T-cell (primary cell): Measurements from ENCODE around the gene SH3GLB1. TPM values are rescaled to one million over a fixed set of nuclear protein-coding genes. Genes with fewer than 3 reads are reported as not detected.
"Not testable (repeated sequence)": the region's sequence is repeated elsewhere in the genome, so short reads cannot be mapped to it uniquely, and the experiment has no call there.

Experiments used
- ATAC-seq, 4 experiments: fragments of 200-7000 bp in 3 of 4; fragments of 150-1000 bp in 1 of 4; cut with Tn5 transposase; replicated peaks in 1 of 4; 1 replicate in 3 of 4; 2 replicates in 1 of 4; pipeline ENCODE4 v1.10.0; 2021; ENCODE audit warnings: moderate library complexity in 3 of 4, mild to moderate bottlenecking in 2 of 4, moderate number of reproducible peaks in 1 of 4
- CTCF ChIA-PET, 2 donors: fragments of 300-600 bp; sonication (Branson Sonifier 250); formaldehyde crosslinking; loops; one replicate each; lab custom pipeline; 2022; ENCODE audit warnings: antibody characterized with exemption in 2 of 2; lab: Charles Lee
- POLR2A ChIA-PET, 2 donors: fragments of 300-600 bp; sonication (Branson Sonifier 250); formaldehyde crosslinking; loops; one replicate each; lab custom pipeline; 2022; ENCODE audit warnings: antibody characterized with exemption in 2 of 2; lab: Charles Lee
- DNase-seq, 35 experiments: peaks; one replicate each; pipeline versions ENCODE4 v3.0.0 to v3.0.0-alpha.2; 2013 to 2023
- H3K27ac ChIP-seq: one replicate; pipeline ENCODE4 v1.5.1; 2013; ENCODE audit warnings: low read length
- H3K27me3 ChIP-seq, 2 experiments: replicated peaks in 1 of 2; 1 replicate in 1 of 2; 2 replicates in 1 of 2; pipeline versions ENCODE4 v1.6.1 to v1.7.0; 2013; ENCODE audit warnings: low read length in 1 of 2, mixed read lengths in 1 of 2; ENCODE audit not compliant: control insufficient read depth in 2 of 2, insufficient read depth in 2 of 2; ENCODE audit errors: extremely low read depth in 1 of 2
- H3K36me3 ChIP-seq, 2 donors: 1 replicate in 1 of 2; 2 replicates in 1 of 2; pipeline versions ENCODE4 v1.6.1 to v1.7.0; 2013; ENCODE audit warnings: low read length in 1 of 2; ENCODE audit not compliant: control insufficient read depth in 2 of 2, insufficient read depth in 1 of 2; ENCODE audit errors: extremely low read depth in 1 of 2
- H3K4me1 ChIP-seq, 2 experiments: 1 replicate in 1 of 2; 2 replicates in 1 of 2; pipeline versions ENCODE4 v1.6.1 to v1.7.0; 2013; ENCODE audit warnings: low read length in 2 of 2, mixed read lengths in 1 of 2; ENCODE audit not compliant: insufficient read depth in 2 of 2, control insufficient read depth in 1 of 2; ENCODE audit errors: extremely low read depth in 1 of 2
- H3K4me3 ChIP-seq, 2 donors: 1 replicate in 1 of 2; 2 replicates in 1 of 2; pipeline versions ENCODE4 v1.5.1 to v1.7.0; 2013; ENCODE audit warnings: mild to moderate bottlenecking in 2 of 2, low read length in 1 of 2, moderate library complexity in 1 of 2; ENCODE audit not compliant: control insufficient read depth in 1 of 2; ENCODE audit errors: extremely low read depth in 1 of 2
- H3K9me3 ChIP-seq: 2 replicates; pipeline ENCODE4 v1.7.0; 2013
- H3K27ac Mint-ChIP-seq, 2 donors: one replicate each; pipeline ENCODE4 v1.8.0; 2020 to 2021; ENCODE audit warnings: mild to moderate bottlenecking in 2 of 2, mixed read lengths in 2 of 2
- H3K27me3 Mint-ChIP-seq, 2 donors: one replicate each; pipeline ENCODE4 v1.8.0; 2021 to 2022; ENCODE audit warnings: mixed read lengths in 2 of 2
- H3K36me3 Mint-ChIP-seq: one replicate; pipeline ENCODE4 v1.8.0; 2021; ENCODE audit warnings: mixed read lengths
- H3K4me1 Mint-ChIP-seq, 3 donors: one replicate each; pipeline ENCODE4 v1.8.0; 2020 to 2022; ENCODE audit warnings: mixed read lengths in 3 of 3, mild to moderate bottlenecking in 1 of 3
- H3K4me3 Mint-ChIP-seq, 3 donors: one replicate each; pipeline ENCODE4 v1.8.0; 2020 to 2022; ENCODE audit warnings: mild to moderate bottlenecking in 3 of 3, mixed read lengths in 3 of 3, moderate library complexity in 3 of 3
- H3K9me3 Mint-ChIP-seq, 3 donors: one replicate each; pipeline ENCODE4 v1.8.0; 2020 to 2022; ENCODE audit warnings: mixed read lengths in 3 of 3
- WGBS: methylation state at CpG from one replicate; pipeline ENCODE4 v1.1.5; 2013; ENCODE audit warnings: missing lambda C conversion rate; ENCODE audit not compliant: insufficient coverage; 5-methylcytosine and 5-hydroxymethylcytosine counted together
- total RNA-seq, 35 experiments: library from RNA in 6 of 35; stranded (reverse) in 6 of 35; fragments of 120-200 nt in 1 of 35; gene quantifications; one replicate each; pipeline versions ENCODE4 v1.2.1 to v1.2.4 and lab custom pipeline; 2013 to 2026

The SH3GLB1 gene
- total RNA-seq, result 10 to 100 TPM; 42.2 to 48.0 (median 45.8) TPM
- total RNA-seq (2013), result 49.7 TPM
- 59.6 to 160 (median 92.3) reads per million in 29 experiments for total RNA-seq (lab: John Stamatoyannopoulos, UW)

DNA sequence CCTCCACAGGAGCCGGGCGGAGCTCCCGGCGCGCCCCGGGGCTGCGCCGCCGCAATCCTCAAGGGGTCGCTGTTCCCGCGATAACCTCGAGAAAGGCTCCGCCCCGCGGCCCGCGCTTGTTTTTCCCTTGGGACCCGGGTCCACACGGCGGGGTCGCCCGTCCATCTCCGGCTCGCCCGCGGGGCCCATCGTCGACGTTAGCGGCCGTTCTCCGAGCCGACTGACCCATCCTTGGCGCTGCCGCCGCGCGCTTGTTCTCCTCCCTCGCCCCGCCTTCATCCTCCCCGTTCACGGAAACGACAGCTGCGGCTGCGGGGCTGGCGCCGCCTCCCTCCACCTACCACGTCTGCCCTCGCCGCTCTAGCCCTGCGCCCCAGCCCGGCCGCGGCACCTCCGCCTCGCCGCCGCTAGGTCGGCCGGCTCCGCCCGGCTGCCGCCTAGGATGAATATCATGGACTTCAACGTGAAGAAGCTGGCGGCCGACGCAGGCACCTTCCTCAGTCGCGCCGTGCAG lies at the start of gene SH3GLB1:
TSS of gene SH3GLB1 (plus strand) at position 119 of the 514 bp plus-strand sequence. CDS start at position 443, 324 bp downstream.
- no peaks in the 10 kb centered on the region for H3K9me3 Mint-ChIP-seq
- peaks cover 48 to 65% (median 55%) of the 10 kb centered on the region in 3 donors for H3K4me1 Mint-ChIP-seq
- peak within 1 kb of the TSS; percentile 96 to 97 for H3K27ac Mint-ChIP-seq
- H3K27me3 Mint-ChIP-seq, result no peaks in the 10 kb centered on the region
- Histone ChIP-seq H3K36me3 (no peaks in the 10 kb centered on the region), H3K9me3 (no peaks in the 10 kb centered on the region), H3K27me3 (no peaks in the 10 kb centered on the region), H3K27ac (peak within 1 kb of the TSS; percentile 87), H3K4me1 (peaks cover 4 to 17% of the 10 kb centered on the region in 2 experiments), H3K4me3 (peak within 1 kb of the TSS; percentile 93 to 99)
- WGBS, result under 1% methylated on average over 71 of the region's 71 CpGs
- DNase-seq (peak; percentile 79 to 94 (median 87)), ATAC-seq (peak; percentile 91 to 93 (median 92))
- ChIA-PET POLR2A (interaction anchor here (0.5 to 2.4 kb wide), 22 partner anchors 9 to 1942 kb away, joined by 3 to 10 read pairs (median 4); partner anchors contain the start of gene ODF2L (in 1 of the 2)), CTCF (interaction anchor here (0.5 to 5.4 kb wide), 55 partner anchors 8 to 1489 kb away, joined by 3 to 65 read pairs (median 4); partner anchors contain the start of genes SELENOF (in 2 of the 2), HS2ST1 (in 1 of the 2) and ODF2L (in 1 of the 2))
- H3K36me3 Mint-ChIP-seq, result peaks cover 6% of the 10 kb centered on the region
- peak within 1 kb of the TSS; percentile 90 to 98 (median 98) for H3K4me3 Mint-ChIP-seq

- CTCF ChIA-PET, result interaction anchor here (0.6 to 1.2 kb wide), 2 partner anchors 125 to 153 kb away, joined by 3 read pairs; no protein-coding TSS in a partner anchor
- H3K9me3 ChIP-seq, H3K9me3 Mint-ChIP-seq, H3K36me3 Mint-ChIP-seq, H3K4me3 ChIP-seq, H3K27me3 ChIP-seq, H3K36me3 ChIP-seq, ATAC-seq, H3K27me3 Mint-ChIP-seq, H3K27ac Mint-ChIP-seq, DNase-seq, H3K4me1 ChIP-seq, H3K4me3 Mint-ChIP-seq, POLR2A ChIA-PET, H3K27ac ChIP-seq, H3K4me1 Mint-ChIP-seq: not testable (repeated sequence)
- 92% methylated on average over 5 of the region's 7 CpGs for WGBS
Observed at GRCh38 chr1:86658381-86658780, 46.0 kb upstream of the SH3GLB1 start.

DNA sequence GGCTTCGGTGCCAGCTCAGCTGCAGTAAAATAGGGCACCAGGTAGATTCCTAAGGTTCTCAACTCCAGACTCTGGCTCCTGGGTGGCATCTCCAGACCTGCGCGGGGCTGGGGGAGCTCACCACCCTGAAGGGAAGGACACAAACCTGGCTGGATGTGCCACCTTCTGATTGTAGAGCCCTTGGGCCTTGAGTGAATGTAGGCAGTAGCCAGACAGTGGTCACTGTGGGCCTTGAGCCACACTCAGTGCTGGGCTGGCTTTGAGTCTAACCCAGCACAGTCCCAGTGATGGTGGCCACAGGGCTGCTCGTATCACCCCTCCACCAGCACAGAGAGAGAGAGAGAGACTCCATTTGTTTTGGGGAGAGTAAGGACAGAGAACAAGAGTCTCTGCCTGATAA lies 38.0 kb upstream of the SH3GLB1 start:
- H3K36me3 ChIP-seq, result no peaks in the 10 kb centered on the region
- ChIA-PET CTCF (no interaction called here), POLR2A (no interaction called here)
- Mint-ChIP-seq H3K27me3 (no peaks in the 10 kb centered on the region), H3K27ac (no peak overlapping the region), H3K36me3 (peaks cover 13% of the 10 kb centered on the region), H3K4me3 (no peak overlapping the region), H3K9me3 (peaks cover 2 to 14% (median 6%) of the 10 kb centered on the region in 3 donors), H3K4me1 (no peaks in the 10 kb centered on the region)
- DNase-seq (no peak), ATAC-seq (no peak)
- no peaks in the 10 kb centered on the region for H3K9me3 ChIP-seq
- 55% methylated on average over 1 of the region's 4 CpGs for WGBS
- H3K4me3 ChIP-seq, result no peak overlapping the region
- no peaks in the 10 kb centered on the region for H3K4me1 ChIP-seq
- H3K27ac ChIP-seq, result no peak overlapping the region
- H3K27me3 ChIP-seq, result peaks cover 0 to 3% of the 10 kb centered on the region in 2 experiments

- Mint-ChIP-seq H3K4me1 (no peaks in the 10 kb centered on the region), H3K36me3 (no peaks in the 10 kb centered on the region), H3K27ac (no peak overlapping the region), H3K27me3 (no peaks in the 10 kb centered on the region), H3K9me3 (no peaks in the 10 kb centered on the region), H3K4me3 (no peak overlapping the region)
- no peaks in the 10 kb centered on the region for H3K9me3 ChIP-seq
- POLR2A ChIA-PET, result no interaction called here
- no peaks in the 10 kb centered on the region for H3K27me3 ChIP-seq
- no peak for DNase-seq
- no peak overlapping the region for H3K27ac ChIP-seq
- H3K4me1 ChIP-seq, result no peaks in the 10 kb centered on the region
- no peak overlapping the region for H3K4me3 ChIP-seq
- WGBS, result no CpG with 5 or more reads among the region's 1 CpG
- no peak for ATAC-seq
- no peaks in the 10 kb centered on the region for H3K36me3 ChIP-seq
- CTCF ChIA-PET, result no interaction called here
Observed at GRCh38 chr1:86687595-86687994, 16.8 kb upstream of the SH3GLB1 start.

DNA sequence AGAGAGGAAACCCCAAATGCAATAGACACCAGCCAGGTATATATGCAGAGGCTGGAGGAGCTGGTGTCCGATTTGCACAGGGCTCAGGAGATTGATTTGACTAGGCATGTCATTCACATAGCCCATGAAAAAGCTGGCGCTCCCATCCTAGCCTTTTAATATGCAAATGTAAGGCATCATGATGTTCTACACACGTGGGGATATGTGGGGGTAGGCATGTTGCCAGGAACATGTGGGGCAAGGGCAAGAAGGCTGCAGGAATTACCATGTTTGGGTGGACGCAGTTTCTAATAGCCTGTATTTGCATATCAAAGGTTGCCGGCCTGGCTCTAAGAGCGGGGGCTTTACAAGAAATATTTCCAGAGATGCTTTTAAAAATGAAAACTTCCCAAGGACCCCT lies 11.7 kb upstream of the SH3GLB1 start:
- Histone ChIP-seq H3K36me3 (no peaks in the 10 kb centered on the region), H3K27me3 (no peaks in the 10 kb centered on the region), H3K9me3 (no peaks in the 10 kb centered on the region), H3K4me3 (no peak overlapping the region), H3K4me1 (no peaks in the 10 kb centered on the region), H3K27ac (no peak overlapping the region)
- ATAC-seq, result no peak
- DNase-seq, result no peak
- no peaks in the 10 kb centered on the region for H3K9me3 Mint-ChIP-seq
- ChIA-PET POLR2A (no interaction called here), CTCF (no interaction called here)
- H3K27me3 Mint-ChIP-seq, result no peaks in the 10 kb centered on the region
- 69% methylated on average over 3 of the region's 6 CpGs for WGBS
- H3K4me3 Mint-ChIP-seq, result no peak overlapping the region
- no peak overlapping the region for H3K27ac Mint-ChIP-seq
- H3K36me3 Mint-ChIP-seq, result no peaks in the 10 kb centered on the region
- H3K4me1 Mint-ChIP-seq, result no peaks in the 10 kb centered on the region

- no peaks in the 10 kb centered on the region for H3K9me3 Mint-ChIP-seq
- no peaks in the 10 kb centered on the region for H3K27me3 ChIP-seq
- ChIA-PET CTCF (interaction anchor here (0.8 to 1.2 kb wide), 2 partner anchors 9 to 191 kb away, joined by 3 to 4 read pairs; partner anchors contain the start of gene SH3GLB1 (in 1 of the 2)), POLR2A (interaction anchor here in 1 of 2 donors (0.5 kb wide), 2 partner anchors 217 to 238 kb away, joined by 3 read pairs; no protein-coding TSS in a partner anchor)
- H3K36me3 ChIP-seq, result no peaks in the 10 kb centered on the region
- H3K27ac Mint-ChIP-seq, result no peak overlapping the region
- WGBS, result no CpG with 5 or more reads among the region's 2 CpGs
- H3K4me3 Mint-ChIP-seq, result no peak overlapping the region
- H3K4me1 Mint-ChIP-seq, result no peaks in the 10 kb centered on the region
- H3K36me3 Mint-ChIP-seq, result no peaks in the 10 kb centered on the region
- DNase-seq (no peak), ATAC-seq (no peak)
- H3K27me3 Mint-ChIP-seq, result no peaks in the 10 kb centered on the region
- H3K9me3 ChIP-seq, result no peaks in the 10 kb centered on the region
- H3K4me1 ChIP-seq, result no peaks in the 10 kb centered on the region
- H3K27ac ChIP-seq, result no peak overlapping the region
- no peak overlapping the region for H3K4me3 ChIP-seq
Observed at GRCh38 chr1:86695400-86695799, 9.0 kb upstream of the SH3GLB1 start.
